GM12873 (cell line): ENCODE results near the gene GK2.

ENCODE experiments used
- TF ChIP-seq, protein P1 (sequence below): IDR thresholded peaks from 2 replicates; pipeline ENCODE4 v1.5.1; 2012; ENCODE audit warnings: low read depth, mild to moderate bottlenecking, moderate library complexity, low read length, control low read depth; ENCODE audit not compliant: insufficient read depth; ENCODE audit errors: missing control alignments

The GK2 gene

DNA sequence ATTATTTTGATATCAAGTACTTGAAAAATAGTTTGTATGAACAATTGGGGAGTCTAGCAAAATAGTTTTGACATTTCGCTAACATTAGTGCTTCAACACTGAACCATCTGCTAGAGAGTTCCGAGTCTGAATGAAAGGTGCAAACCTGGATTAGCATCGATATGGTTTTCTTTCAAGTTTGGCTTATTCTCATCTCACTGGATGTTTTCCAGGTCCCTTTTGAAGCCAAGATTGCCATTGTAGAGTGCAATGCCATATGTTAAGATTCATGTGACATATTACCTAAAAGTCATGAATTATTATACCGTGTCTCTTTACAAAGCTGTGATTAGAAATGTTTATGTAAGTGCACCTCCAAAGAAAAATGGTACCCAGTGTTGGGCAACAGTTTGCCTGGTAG lies 45.4 kb downstream of the GK2 start:
- TF ChIP-seq, protein P1, sequence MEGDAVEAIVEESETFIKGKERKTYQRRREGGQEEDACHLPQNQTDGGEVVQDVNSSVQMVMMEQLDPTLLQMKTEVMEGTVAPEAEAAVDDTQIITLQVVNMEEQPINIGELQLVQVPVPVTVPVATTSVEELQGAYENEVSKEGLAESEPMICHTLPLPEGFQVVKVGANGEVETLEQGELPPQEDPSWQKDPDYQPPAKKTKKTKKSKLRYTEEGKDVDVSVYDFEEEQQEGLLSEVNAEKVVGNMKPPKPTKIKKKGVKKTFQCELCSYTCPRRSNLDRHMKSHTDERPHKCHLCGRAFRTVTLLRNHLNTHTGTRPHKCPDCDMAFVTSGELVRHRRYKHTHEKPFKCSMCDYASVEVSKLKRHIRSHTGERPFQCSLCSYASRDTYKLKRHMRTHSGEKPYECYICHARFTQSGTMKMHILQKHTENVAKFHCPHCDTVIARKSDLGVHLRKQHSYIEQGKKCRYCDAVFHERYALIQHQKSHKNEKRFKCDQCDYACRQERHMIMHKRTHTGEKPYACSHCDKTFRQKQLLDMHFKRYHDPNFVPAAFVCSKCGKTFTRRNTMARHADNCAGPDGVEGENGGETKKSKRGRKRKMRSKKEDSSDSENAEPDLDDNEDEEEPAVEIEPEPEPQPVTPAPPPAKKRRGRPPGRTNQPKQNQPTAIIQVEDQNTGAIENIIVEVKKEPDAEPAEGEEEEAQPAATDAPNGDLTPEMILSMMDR = no peak

DNA sequence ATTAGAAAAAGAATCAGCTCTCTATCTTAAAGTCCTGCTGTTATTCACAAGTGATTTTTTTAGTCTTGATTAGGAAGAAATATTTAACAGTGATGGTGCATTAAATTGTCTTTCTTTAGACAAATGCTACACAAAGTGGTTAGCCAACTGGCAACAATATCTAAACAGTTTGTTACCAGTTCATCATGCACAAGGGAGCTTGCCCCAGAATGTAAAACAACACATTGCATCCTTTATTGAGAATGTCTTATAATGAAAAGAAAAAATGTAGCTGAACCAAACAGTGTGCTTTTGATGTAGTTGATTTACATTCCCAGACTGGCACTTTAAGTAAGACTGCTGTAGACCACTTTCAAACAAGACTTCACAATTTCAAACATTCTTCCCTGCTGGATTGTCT lies 48.0 kb downstream of the GK2 start:
- TF ChIP-seq, protein P1 = no peak

DNA sequence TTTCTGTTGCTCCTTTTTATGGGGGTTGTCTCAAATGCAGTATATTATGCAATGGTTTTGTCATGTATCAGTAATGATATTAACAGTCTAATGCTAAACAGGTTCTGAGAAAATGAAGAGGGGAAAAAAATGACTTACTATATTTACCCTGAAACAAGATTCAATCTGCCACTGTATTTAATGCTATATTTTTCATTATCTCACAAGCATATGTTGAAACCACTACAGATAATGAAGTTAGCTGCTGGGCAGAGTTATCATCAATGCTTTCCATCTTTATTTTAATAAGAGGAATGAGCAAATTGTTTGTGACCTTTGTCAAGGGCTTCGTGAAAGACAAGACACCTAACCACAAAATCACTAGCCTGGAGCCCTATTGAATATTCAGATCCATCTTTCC lies 49.6 kb downstream of the GK2 start:
- TF ChIP-seq, protein P1 = no peak

DNA sequence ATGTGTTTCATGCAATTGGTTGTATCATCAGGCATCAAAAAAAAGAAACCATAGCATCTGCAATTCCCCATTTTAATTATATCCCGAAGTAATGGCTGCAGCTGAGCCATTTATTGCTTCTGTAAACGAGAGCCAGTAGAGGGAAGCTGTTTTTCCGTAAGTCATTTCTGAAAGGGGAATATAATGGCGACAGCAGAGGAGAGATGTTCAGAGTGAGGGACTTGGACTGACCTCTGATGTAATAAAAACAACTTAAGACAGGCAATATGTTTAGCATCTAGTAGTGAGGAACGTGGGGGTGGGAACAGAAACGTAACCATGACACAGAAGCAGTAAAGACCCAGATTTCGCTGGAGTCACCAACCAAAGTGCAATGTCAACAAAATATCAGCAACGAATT lies 50.7 kb downstream of the GK2 start:
- TF ChIP-seq, protein P1 = no peak
